K562 (cell line): ENCODE measurements around the gene MYLK4. TPM values are rescaled to one million over a fixed set of nuclear protein-coding genes. Genes with fewer than 3 reads are reported as not detected.

ENCODE experiments used
- EP400 ChIP-seq: fragments of 450-650 bp; IDR thresholded peaks from 2 replicates; pipeline ENCODE4 v1.6.1; 2017; ENCODE audit warnings: antibody characterized with exemption, mild to moderate bottlenecking, moderate library complexity
- MAFK ChIP-seq: IDR thresholded peaks from 2 replicates; pipeline ENCODE4 v1.6.1; 2011; ENCODE audit warnings: low read length, improper control_type of control experiment
- NEUROD1 ChIP-seq: fragments of 150-350 bp; IDR thresholded peaks from 2 replicates; pipeline ENCODE4 v1.6.1; 2014; ENCODE audit warnings: borderline replicate concordance, low read length, low read depth; ENCODE audit not compliant: partially characterized antibody
- PPARD ChIP-seq: fragments of 250-450 bp; sonication (Bioruptor Pico); IDR thresholded peaks from 2 replicates; pipeline ENCODE4 v1.8.0; 2022; ENCODE audit warnings: inconsistent platforms, mild to moderate bottlenecking, moderate library complexity
- RHOXF2B ChIP-seq: fragments of 250-450 bp; sonication (Bioruptor Pico); conservative IDR thresholded peaks from 2 replicates; pipeline ENCODE4 v1.5.1; 2021
- polyA plus RNA-seq, 8 experiments: library from polyadenylated mRNA; depleted of rRNA in 4 of 8; stranded (reverse) in 5 of 8; unstranded in 3 of 8; fragments of >200 nt; fragmentation: Nextera tagmentation in 2 of 8; fragmentation: Illumina TruSeq in 1 of 8; extraction: Ambion mirVana in 2 of 8; extraction: Trizol in 1 of 8; gene quantifications; 2 replicates each; pipeline versions ENCODE4 v1.2.1 to v1.2.3, GENCODE V29; 2011 to 2014; ENCODE audit warnings: inconsistent platforms in 1 of 8, missing spikeins in 1 of 8
- total RNA-seq, 7 experiments: library from RNA; depleted of rRNA in 6 of 7; stranded (reverse); fragments of >200 nt in 6 of 7; fragmentation: Illumina TruSeq in 2 of 7; extraction: Trizol in 2 of 7; gene quantifications; 2 replicates each; pipeline versions ENCODE4 v1.2.1 to v1.2.3, GENCODE V29; 2011 to 2021; ENCODE audit warnings: low replicate concordance in 1 of 7
- TF ChIP-seq, protein P1 (sequence below): fragments of 250-450 bp; sonication (Bioruptor Pico); IDR thresholded peaks from 2 replicates; pipeline ENCODE4 v1.9.0; 2021; ENCODE audit warnings: mild to moderate bottlenecking, inconsistent platforms
- TF ChIP-seq, protein P2 (sequence below): sonication (generic); formaldehyde crosslinking; IDR thresholded peaks from 2 replicates; pipeline ENCODE4 v1.8.0; 2023; ENCODE audit warnings: mild to moderate bottlenecking, missing genetic modification reagents
- TF ChIP-seq, protein P3 (sequence below): sonication (generic); formaldehyde crosslinking; IDR thresholded peaks from 2 replicates; pipeline ENCODE4 v1.8.1; 2023; ENCODE audit warnings: mild to moderate bottlenecking, missing genetic modification reagents, moderate library complexity
- TF ChIP-seq, protein P4 (sequence below): fragments of 250-450 bp; sonication (Bioruptor Pico); IDR thresholded peaks from 2 replicates; pipeline ENCODE4 v1.5.0; 2021
- TF ChIP-seq, protein P5 (sequence below): sonication (generic); formaldehyde crosslinking; IDR thresholded peaks from 2 replicates; pipeline ENCODE4 v1.8.1; 2023; ENCODE audit warnings: mild to moderate bottlenecking, missing genetic modification reagents

MYLK4 gene
- total and polyA plus RNA-seq, 9 of the 15 experiments (the other 6 are each of a cell fraction or from before 2014, with no cell fraction given) = 0.01 to 0.15 (median 0.06) TPM

DNA sequence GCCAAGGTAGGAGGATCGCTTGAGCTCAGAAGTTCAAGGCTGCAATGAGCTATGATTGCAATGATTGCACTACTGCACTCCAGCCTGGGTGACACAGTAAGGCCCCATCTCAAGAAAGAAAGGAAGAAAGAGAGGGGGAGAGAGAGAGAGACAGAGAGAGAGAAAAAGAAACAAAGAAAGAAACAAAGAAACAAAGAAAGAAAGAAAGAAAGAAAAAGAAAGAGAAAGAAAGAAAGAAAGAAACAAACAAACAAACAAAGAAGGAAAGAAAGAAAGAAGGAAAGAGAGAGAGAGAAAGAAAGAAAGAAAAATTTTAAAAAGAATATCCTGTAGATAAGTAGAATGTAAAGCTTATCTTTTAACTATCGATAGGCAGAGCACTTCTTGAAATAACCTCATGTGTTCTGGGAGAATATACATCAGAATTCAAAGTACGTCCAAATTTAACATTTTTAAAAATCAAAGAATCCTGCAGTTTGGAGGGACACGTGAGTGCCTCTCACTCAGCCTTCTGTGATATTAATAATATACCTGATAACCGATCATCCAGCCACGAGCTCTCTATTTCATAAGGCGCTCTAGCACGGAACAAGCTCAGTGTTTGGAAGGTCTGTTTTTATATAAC lies 25.2 kb downstream of the MYLK4 start (continued):
- TF ChIP-seq, protein P1, sequence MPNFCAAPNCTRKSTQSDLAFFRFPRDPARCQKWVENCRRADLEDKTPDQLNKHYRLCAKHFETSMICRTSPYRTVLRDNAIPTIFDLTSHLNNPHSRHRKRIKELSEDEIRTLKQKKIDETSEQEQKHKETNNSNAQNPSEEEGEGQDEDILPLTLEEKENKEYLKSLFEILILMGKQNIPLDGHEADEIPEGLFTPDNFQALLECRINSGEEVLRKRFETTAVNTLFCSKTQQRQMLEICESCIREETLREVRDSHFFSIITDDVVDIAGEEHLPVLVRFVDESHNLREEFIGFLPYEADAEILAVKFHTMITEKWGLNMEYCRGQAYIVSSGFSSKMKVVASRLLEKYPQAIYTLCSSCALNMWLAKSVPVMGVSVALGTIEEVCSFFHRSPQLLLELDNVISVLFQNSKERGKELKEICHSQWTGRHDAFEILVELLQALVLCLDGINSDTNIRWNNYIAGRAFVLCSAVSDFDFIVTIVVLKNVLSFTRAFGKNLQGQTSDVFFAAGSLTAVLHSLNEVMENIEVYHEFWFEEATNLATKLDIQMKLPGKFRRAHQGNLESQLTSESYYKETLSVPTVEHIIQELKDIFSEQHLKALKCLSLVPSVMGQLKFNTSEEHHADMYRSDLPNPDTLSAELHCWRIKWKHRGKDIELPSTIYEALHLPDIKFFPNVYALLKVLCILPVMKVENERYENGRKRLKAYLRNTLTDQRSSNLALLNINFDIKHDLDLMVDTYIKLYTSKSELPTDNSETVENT = no peak
- TF ChIP-seq, protein P2, sequence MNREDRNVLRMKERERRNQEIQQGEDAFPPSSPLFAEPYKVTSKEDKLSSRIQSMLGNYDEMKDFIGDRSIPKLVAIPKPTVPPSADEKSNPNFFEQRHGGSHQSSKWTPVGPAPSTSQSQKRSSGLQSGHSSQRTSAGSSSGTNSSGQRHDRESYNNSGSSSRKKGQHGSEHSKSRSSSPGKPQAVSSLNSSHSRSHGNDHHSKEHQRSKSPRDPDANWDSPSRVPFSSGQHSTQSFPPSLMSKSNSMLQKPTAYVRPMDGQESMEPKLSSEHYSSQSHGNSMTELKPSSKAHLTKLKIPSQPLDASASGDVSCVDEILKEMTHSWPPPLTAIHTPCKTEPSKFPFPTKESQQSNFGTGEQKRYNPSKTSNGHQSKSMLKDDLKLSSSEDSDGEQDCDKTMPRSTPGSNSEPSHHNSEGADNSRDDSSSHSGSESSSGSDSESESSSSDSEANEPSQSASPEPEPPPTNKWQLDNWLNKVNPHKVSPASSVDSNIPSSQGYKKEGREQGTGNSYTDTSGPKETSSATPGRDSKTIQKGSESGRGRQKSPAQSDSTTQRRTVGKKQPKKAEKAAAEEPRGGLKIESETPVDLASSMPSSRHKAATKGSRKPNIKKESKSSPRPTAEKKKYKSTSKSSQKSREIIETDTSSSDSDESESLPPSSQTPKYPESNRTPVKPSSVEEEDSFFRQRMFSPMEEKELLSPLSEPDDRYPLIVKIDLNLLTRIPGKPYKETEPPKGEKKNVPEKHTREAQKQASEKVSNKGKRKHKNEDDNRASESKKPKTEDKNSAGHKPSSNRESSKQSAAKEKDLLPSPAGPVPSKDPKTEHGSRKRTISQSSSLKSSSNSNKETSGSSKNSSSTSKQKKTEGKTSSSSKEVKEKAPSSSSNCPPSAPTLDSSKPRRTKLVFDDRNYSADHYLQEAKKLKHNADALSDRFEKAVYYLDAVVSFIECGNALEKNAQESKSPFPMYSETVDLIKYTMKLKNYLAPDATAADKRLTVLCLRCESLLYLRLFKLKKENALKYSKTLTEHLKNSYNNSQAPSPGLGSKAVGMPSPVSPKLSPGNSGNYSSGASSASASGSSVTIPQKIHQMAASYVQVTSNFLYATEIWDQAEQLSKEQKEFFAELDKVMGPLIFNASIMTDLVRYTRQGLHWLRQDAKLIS (CRISPR knock-in tag) = no peak
- no peak for TF ChIP-seq NEUROD1
- TF ChIP-seq, protein P3, sequence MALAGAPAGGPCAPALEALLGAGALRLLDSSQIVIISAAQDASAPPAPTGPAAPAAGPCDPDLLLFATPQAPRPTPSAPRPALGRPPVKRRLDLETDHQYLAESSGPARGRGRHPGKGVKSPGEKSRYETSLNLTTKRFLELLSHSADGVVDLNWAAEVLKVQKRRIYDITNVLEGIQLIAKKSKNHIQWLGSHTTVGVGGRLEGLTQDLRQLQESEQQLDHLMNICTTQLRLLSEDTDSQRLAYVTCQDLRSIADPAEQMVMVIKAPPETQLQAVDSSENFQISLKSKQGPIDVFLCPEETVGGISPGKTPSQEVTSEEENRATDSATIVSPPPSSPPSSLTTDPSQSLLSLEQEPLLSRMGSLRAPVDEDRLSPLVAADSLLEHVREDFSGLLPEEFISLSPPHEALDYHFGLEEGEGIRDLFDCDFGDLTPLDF (CRISPR knock-in tag) = no peak
- no peak for TF ChIP-seq PPARD (CRISPR knock-in tag)
- no peak for TF ChIP-seq RHOXF2B
- TF ChIP-seq, protein P4, sequence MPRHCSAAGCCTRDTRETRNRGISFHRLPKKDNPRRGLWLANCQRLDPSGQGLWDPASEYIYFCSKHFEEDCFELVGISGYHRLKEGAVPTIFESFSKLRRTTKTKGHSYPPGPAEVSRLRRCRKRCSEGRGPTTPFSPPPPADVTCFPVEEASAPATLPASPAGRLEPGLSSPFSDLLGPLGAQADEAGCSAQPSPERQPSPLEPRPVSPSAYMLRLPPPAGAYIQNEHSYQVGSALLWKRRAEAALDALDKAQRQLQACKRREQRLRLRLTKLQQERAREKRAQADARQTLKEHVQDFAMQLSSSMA (CRISPR knock-in tag) = no peak
- TF ChIP-seq, protein P5, sequence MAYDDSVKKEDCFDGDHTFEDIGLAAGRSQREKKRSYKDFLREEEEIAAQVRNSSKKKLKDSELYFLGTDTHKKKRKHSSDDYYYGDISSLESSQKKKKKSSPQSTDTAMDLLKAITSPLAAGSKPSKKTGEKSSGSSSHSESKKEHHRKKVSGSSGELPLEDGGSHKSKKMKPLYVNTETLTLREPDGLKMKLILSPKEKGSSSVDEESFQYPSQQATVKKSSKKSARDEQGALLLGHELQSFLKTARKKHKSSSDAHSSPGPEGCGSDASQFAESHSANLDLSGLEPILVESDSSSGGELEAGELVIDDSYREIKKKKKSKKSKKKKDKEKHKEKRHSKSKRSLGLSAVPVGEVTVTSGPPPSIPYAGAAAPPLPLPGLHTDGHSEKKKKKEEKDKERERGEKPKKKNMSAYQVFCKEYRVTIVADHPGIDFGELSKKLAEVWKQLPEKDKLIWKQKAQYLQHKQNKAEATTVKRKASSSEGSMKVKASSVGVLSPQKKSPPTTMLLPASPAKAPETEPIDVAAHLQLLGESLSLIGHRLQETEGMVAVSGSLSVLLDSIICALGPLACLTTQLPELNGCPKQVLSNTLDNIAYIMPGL = no peak
- no peak for TF ChIP-seq EP400
- TF ChIP-seq MAFK = no peak
